GM12873 (cell line): ENCODE measurements around the gene TMPRSS9.

Experiments used
- CTCF ChIP-seq: IDR thresholded peaks from 2 replicates; pipeline ENCODE4 v1.5.1; 2012; ENCODE audit warnings: low read depth, mild to moderate bottlenecking, moderate library complexity, low read length, control low read depth; ENCODE audit not compliant: insufficient read depth; ENCODE audit errors: missing control alignments

TMPRSS9 gene

GRCh38 chr19:2457394-2458037, 97.5 kb downstream of the TMPRSS9 start:
- no peak for TF ChIP-seq CTCF

DNA sequence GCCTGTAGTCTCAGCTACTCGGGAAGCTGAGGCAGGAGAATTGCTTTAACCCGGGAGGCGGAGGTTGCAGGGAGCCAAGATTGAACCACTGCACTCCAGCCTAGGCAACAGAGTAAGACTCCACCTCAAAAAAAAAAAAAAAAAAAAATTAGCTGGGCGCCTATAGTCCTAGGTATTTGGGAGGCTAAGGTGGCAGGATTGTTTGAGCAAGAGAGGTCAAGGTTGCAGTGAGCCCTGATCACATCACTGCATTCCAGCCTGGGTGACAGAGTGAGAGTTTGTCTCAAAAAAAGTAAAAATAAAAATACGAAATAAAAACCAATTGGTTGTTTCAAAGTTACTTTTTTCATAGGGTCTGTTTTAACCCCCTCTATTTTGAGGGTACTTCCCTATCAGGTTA, 98.0 kb downstream of the TMPRSS9 start:
- TF ChIP-seq CTCF: no peak

DNA sequence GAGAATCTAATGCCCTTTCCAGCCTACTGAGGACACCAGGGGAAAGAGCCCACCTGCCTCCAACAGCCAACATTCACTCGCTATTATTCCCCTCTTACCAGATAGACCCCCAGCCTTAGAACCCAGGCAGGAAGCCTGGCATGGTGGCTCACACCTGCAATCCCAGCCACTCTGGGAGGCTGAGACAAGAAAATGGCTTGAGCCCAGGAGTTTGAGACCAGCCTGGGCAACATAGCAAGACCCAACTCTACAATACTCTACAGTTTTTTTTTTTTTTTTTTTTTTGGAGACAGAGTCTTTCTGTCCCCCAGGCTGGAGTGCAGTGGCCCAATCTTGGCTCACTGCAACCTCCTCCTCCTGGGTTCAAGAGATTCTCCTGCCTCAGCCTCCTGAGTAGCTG, 100.2 kb downstream of the TMPRSS9 start:
- TF ChIP-seq CTCF: no peak

GRCh38 chr19:2461751-2462634, 101.9 kb downstream of the TMPRSS9 start:
- peak; percentile 38 for TF ChIP-seq CTCF

DNA sequence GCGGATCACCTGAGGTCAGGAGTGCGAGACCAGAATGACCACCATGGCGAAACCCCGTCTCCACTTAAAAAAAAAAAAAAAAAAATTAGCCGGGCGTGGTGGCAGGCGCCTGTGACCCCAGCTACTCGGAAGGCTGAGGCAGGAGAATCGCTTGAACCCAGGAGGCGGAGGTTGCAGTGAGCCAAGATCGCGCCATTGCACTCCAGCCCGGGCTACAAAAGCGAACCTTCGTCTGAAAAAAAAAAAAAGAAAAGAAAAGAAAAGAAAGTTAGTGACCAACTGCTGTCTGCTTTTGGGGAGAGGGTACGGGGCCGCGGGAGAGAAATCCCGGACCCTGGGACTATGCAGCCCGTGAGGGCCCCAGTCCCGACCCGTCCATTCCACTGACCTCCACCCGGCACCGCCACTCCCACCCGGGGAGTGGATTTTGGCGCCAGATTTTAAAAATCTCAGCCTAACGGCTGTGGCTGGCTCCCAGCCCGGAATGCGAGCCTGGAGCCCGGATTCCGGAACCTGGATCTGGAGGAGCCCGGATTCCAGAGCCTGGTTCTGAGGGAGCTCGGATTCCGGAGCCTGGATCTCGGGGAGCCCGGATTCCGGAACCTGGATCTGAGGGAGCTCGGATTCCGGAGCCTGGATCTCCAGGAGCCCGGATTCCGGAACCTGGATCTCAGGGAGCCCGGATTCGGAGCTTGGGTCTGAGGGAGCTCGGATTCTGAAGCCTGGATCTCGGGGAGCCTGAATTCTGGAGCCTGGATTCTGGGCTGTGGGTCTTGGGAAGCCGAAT, 102.8 kb downstream of the TMPRSS9 start:
- TF ChIP-seq CTCF: no peak

- TF ChIP-seq CTCF: no peak
Observed at GRCh38 chr19:2464389-2464788, 104.3 kb downstream of the TMPRSS9 start.

- TF ChIP-seq CTCF: no peak
Observed at GRCh38 chr19:2468596-2468995, 108.5 kb downstream of the TMPRSS9 start.
